ENCODE measurements around the gene GFPT1.

The GFPT1 gene

GRCh38 chr2:69330781-69331180, 56.2 kb downstream of the GFPT1 start:
- Histone ChIP-seq H3K36me3 (ENCODE audit: insufficient read depth, low read length) (peaks cover 71% of the 10 kb centered on the region), H3K9ac (ENCODE audit: insufficient read length) (no peak overlapping the region), H3K9me3 (ENCODE audit: low read depth, low read length) (no peaks in the 10 kb centered on the region), H3K4me3 (no peak overlapping the region), H3K27ac (0 out of 2 replicates have a peak overlapping the region, but pooled peaks have one; percentile 4)
- DNase-seq (ENCODE audit: low read depth, low spot score) = no peak
- no peak for TF ChIP-seq POLR2AphosphoS5 (IDR thresholded peaks at IDR 0.05; ENCODE audit: borderline replicate concordance, low read depth, low read length)
- TF ChIP-seq FOXP2 (optimal IDR thresholded peaks at IDR 0.05; ENCODE audit: control extremely low read depth, extremely low read length, insufficient read depth) = no peak
- no peak for TF ChIP-seq EZH2 (IDR thresholded peaks at IDR 0.05)

- DNase-seq (ENCODE audit: low read depth, low spot score) = no peak
Observed at GRCh38 chr2:69322631-69323030, 64.4 kb downstream of the GFPT1 start.

GRCh38 chr2:69316550-69316949, 70.5 kb downstream of the GFPT1 start:
- no peak overlapping the region for H3K4me3 ChIP-seq
- TF ChIP-seq FOXP2 (optimal IDR thresholded peaks at IDR 0.05; ENCODE audit: control extremely low read depth, extremely low read length, insufficient read depth) = no peak
- no peak for TF ChIP-seq EZH2 (IDR thresholded peaks at IDR 0.05)
- no peak for TF ChIP-seq POLR2AphosphoS5 (IDR thresholded peaks at IDR 0.05; ENCODE audit: borderline replicate concordance, low read depth, low read length)
- H3K27ac ChIP-seq = no peak overlapping the region
- H3K9me3 ChIP-seq (ENCODE audit: low read depth, low read length) = no peaks in the 10 kb centered on the region; the same call in 1 of the 2 replicates
- H3K36me3 ChIP-seq (ENCODE audit: insufficient read depth, low read length) = peaks cover 14% of the 10 kb centered on the region; the same call in 1 of the 2 replicates
- DNase-seq (ENCODE audit: low read depth, low spot score) = no peak
- H3K9ac ChIP-seq (ENCODE audit: insufficient read length) = no peak overlapping the region

More at GRCh38 chr2:69322631-69323030, 64.4 kb downstream of the GFPT1 start:
- Histone ChIP-seq H3K4me3 (no peak overlapping the region), H3K27ac (no peak overlapping the region), H3K9ac (ENCODE audit: insufficient read length) (no peak overlapping the region), H3K9me3 (ENCODE audit: low read depth, low read length) (no peaks in the 10 kb centered on the region), H3K36me3 (ENCODE audit: insufficient read depth, low read length) (peaks cover 47% of the 10 kb centered on the region)
- TF ChIP-seq EZH2 (IDR thresholded peaks at IDR 0.05) = no peak
- TF ChIP-seq POLR2AphosphoS5 (IDR thresholded peaks at IDR 0.05; ENCODE audit: borderline replicate concordance, low read depth, low read length) = no peak
- no peak for TF ChIP-seq FOXP2 (optimal IDR thresholded peaks at IDR 0.05; ENCODE audit: control extremely low read depth, extremely low read length, insufficient read depth)

- Histone ChIP-seq H3K27ac (no peak overlapping the region), H3K4me3 (no peak overlapping the region), H3K9ac (ENCODE audit: insufficient read length) (no peak overlapping the region), H3K9me3 (ENCODE audit: low read depth, low read length) (no peaks in the 10 kb centered on the region; the same call in 1 of the 2 replicates), H3K36me3 (ENCODE audit: insufficient read depth, low read length) (peaks cover 14% of the 10 kb centered on the region; the same call in 1 of the 2 replicates)
- no peak for DNase-seq (ENCODE audit: low read depth, low spot score)
- TF ChIP-seq EZH2 (IDR thresholded peaks at IDR 0.05) = no peak
- no peak for TF ChIP-seq POLR2AphosphoS5 (IDR thresholded peaks at IDR 0.05; ENCODE audit: borderline replicate concordance, low read depth, low read length)
- TF ChIP-seq FOXP2 (optimal IDR thresholded peaks at IDR 0.05; ENCODE audit: control extremely low read depth, extremely low read length, insufficient read depth) = no peak
Observed at GRCh38 chr2:69315160-69315761, 71.8 kb downstream of the GFPT1 start.

- H3K27ac ChIP-seq = no peak overlapping the region
- no peak overlapping the region for H3K9ac ChIP-seq (ENCODE audit: insufficient read length)
- no peak overlapping the region for H3K4me3 ChIP-seq
- no peak for DNase-seq (ENCODE audit: low read depth, low spot score)
- no peaks in the 10 kb centered on the region for H3K36me3 ChIP-seq (ENCODE audit: insufficient read depth, low read length)
- TF ChIP-seq POLR2AphosphoS5 (IDR thresholded peaks at IDR 0.05; ENCODE audit: borderline replicate concordance, low read depth, low read length) (no peak), FOXP2 (optimal IDR thresholded peaks at IDR 0.05; ENCODE audit: control extremely low read depth, extremely low read length, insufficient read depth) (no peak), EZH2 (IDR thresholded peaks at IDR 0.05) (no peak)
- H3K9me3 ChIP-seq (ENCODE audit: low read depth, low read length) = no peaks in the 10 kb centered on the region; the same call in 1 of the 2 replicates
Observed at GRCh38 chr2:69311024-69311416, 76.0 kb downstream of the GFPT1 start.

GRCh38 chr2:69310111-69311023, 76.7 kb downstream of the GFPT1 start:
- TF ChIP-seq EZH2 (IDR thresholded peaks at IDR 0.05) = no peak
- TF ChIP-seq FOXP2 (optimal IDR thresholded peaks at IDR 0.05; ENCODE audit: control extremely low read depth, extremely low read length, insufficient read depth) = no peak
- TF ChIP-seq POLR2AphosphoS5 (IDR thresholded peaks at IDR 0.05; ENCODE audit: borderline replicate concordance, low read depth, low read length) = no peak
- H3K9me3 ChIP-seq (ENCODE audit: low read depth, low read length) = no peaks in the 10 kb centered on the region
- peak overlapping the region; percentile 0 for H3K9ac ChIP-seq (ENCODE audit: insufficient read length)
- DNase-seq (ENCODE audit: low read depth, low spot score) = no peak
- no peak overlapping the region for H3K4me3 ChIP-seq
- H3K27ac ChIP-seq = no peak overlapping the region
- no peaks in the 10 kb centered on the region for H3K36me3 ChIP-seq (ENCODE audit: insufficient read depth, low read length)

- Histone ChIP-seq H3K9ac (ENCODE audit: insufficient read length) (peak overlapping the region; percentile 0), H3K36me3 (ENCODE audit: insufficient read depth, low read length) (no peaks in the 10 kb centered on the region), H3K9me3 (ENCODE audit: low read depth, low read length) (no peaks in the 10 kb centered on the region), H3K27ac (no peak overlapping the region), H3K4me3 (no peak overlapping the region)
- TF ChIP-seq EZH2 (IDR thresholded peaks at IDR 0.05) (no peak), POLR2AphosphoS5 (IDR thresholded peaks at IDR 0.05; ENCODE audit: borderline replicate concordance, low read depth, low read length) (no peak)
- peak; percentile 18 for DNase-seq (ENCODE audit: low read depth, low spot score)
Observed at GRCh38 chr2:69309351-69310110, 77.5 kb downstream of the GFPT1 start.

- no peak overlapping the region for H3K9ac ChIP-seq (ENCODE audit: insufficient read length)
- TF ChIP-seq EZH2 (IDR thresholded peaks at IDR 0.05) (no peak), POLR2AphosphoS5 (IDR thresholded peaks at IDR 0.05; ENCODE audit: borderline replicate concordance, low read depth, low read length) (no peak), FOXP2 (optimal IDR thresholded peaks at IDR 0.05; ENCODE audit: control extremely low read depth, extremely low read length, insufficient read depth) (no peak)
- no peak overlapping the region for H3K4me3 ChIP-seq
- H3K9me3 ChIP-seq (ENCODE audit: low read depth, low read length) = no peaks in the 10 kb centered on the region
- H3K36me3 ChIP-seq (ENCODE audit: insufficient read depth, low read length) = no peaks in the 10 kb centered on the region
- no peak overlapping the region for H3K27ac ChIP-seq
- DNase-seq (ENCODE audit: low read depth, low spot score) = no peak
Observed at GRCh38 chr2:69308338-69308737, 78.7 kb downstream of the GFPT1 start.
